Stimulated activated CD4-positive, alpha-beta T cell treated with anti-CD3 and anti-CD28 coated beads, Interleukin-4, amount 100 ng/mL, for 4 hours (primary cell): ENCODE results near the gene SLC35B4.
"Not testable (repeated sequence)": the region's sequence is repeated elsewhere in the genome, so short reads cannot be mapped to it uniquely, and the experiment has no call there.

ENCODE experiments used
- DNase-seq, 2 experiments: peaks; one replicate each; pipeline ENCODE4 v3.0.0-alpha.2; 2020

Gene SLC35B4

DNA sequence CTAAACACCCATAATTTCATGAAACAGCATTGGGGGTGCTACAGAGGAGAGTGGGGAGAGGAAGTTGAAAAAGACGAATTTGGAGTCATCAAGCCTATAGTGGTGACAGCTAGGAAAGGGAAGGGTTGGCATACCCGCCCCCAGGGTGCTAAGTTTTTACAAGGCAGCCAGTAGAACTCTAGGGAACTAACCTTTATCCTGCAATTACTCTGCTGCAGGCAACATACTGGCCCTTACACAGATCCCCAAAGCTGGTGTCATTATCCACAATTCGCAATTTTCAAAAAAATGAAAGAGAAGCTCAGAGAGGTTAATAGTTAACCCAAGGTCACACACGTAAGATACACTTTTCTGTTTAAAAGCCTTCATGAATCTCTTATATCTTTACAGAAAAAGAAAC is 14.2 kb upstream of the SLC35B4 start:
- DNase-seq, result no peak

DNA sequence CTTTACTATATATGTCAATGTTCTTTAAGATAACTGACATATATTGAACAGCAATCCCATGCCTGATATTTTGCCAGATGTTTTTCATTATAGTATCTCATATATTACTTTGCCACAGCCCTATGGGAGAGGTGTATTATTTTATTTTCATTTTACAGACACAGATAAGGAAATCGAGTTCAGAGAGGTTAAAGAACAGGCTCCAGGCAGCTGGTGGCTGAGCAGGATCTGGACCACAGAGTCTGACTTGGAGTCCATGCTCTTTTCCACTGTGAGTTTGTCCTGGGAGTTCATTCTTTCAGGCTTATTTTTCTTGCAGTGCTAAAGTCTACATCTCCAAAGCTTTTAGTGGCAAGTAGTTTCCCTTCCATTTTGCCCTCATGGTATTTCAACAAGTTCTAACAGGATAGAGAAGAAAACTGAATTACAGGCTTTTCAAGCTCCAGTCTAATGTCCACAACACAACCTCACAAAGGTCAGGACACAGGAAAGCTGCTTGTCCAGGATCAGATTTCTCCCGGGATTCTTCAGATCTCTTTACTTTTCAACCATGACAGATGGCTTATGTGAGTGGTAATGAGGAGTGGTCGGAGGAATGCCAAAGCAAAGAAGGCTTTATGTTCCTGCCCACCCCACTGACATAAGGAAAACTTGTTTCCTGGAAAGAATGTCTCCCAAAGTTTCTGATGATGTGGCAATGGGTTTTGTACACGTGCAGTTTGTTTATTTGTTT is 13.1 kb upstream of the SLC35B4 start:
- DNase-seq, result no peak

DNA sequence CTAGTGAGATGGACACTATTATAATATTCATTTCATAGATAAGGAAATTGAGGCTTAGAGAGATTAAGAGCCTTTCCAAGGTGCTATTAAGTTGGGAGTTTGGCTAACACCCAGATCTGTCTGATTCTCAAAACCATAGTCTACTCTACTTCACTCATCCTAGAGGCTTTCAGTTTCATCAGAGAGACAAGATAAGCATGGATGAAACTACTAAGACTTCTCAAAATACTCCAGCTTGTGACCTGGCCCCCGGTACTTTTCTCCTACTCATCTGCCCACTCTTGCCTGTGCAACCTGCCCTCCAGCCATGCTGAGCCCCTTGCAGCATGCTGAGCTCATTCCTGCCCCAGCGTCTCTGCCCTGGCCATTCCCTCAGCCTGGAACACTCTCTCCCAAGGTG is 12.2 kb upstream of the SLC35B4 start:
- no peak for DNase-seq

DNA sequence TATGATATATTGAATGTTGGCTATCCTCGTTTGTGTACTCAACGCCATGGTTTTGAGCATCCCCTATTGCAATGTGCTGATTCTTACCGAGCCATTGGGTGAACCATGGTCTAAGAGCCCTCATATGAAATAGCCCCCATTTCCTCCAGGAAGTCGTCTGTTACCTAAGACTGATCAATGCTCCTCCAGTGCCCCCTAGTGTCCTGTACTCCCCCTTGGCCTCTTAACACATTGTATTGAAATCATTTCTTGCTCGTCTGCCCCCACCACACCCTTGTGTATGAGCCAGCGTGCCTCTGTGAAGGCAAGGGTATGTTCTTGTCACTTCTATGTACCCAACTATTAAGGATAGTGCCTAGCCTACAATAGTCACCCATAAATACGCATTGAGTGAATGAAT is 11.2 kb upstream of the SLC35B4 start:
- peak; percentile 36 to 44 for DNase-seq

DNA sequence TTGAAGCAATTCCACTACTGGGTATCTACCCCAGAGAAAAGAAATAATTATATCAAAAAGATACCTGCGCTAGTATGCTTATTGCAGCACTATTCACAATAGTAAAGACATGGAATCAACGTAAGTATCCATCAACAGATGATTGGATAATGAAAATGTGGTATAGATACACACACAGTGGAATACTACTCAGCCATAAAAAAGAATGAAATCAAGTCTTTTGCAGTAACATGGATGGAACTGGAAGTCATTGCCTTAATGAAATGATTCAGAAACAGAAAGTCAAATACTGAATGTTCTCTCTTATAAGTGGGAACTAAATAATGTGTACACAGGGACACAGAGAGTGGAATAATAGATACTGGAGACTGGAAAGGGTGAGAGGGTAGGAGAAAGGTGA is 7.4 kb upstream of the SLC35B4 start:
- DNase-seq, result no peak

DNA sequence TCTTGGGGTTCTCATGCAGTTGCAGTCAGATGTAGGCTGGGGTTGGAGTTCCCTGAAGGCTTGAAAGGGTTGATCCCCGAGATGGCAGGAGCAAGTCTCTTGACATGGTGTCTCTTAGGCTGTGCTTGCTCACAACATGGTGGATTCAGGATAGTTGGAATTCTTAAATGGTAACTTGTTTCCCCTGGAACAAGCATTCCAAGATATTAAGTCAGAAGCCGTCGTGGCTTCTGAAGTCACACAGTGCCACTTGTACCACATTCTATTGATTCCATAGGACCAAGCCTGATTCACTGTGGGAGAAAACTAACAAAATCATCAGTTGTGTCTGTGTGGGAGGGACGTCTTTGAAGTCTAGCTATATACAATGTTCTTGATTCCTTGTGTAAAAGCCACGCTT is 3.5 kb upstream of the SLC35B4 start:
- no peak for DNase-seq

DNA sequence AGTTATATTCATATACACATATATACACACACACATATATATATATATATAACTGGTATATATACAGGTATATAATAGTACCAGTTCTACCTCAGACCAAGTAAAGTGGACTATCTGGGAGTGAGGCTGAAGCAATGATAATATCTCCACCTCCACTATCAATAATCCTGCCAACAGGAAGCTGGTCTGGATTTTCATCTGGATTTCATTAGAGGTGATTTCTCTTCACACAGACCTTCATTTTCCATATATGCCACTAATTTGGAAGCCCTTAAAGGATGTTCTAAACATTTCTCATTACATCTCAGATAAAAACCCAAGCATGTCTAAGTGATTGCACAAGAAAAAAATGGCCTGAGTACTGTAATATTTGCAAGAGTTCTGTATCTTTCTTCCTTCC is 1.7 kb upstream of the SLC35B4 start:
- DNase-seq, result no peak

DNA sequence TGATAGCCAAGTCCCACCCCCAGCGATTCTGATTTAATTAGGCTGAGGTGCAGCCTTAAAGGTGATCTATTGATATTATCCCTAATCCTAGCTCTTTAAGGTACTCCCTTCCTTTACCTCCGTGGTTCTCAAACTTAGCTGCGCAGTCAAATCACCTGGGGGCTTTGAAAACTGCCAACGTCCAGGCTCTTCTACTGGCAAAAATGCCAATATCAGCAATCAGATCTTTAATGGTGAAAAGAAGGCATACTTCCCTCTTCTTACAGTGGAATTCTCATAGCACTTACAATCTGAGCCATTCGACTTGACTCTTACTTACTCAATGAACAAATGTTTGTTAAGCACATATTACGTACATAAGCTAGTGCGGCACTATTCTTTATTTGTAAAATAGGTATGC is 704 bp upstream of the SLC35B4 start:
- no peak for DNase-seq

DNA sequence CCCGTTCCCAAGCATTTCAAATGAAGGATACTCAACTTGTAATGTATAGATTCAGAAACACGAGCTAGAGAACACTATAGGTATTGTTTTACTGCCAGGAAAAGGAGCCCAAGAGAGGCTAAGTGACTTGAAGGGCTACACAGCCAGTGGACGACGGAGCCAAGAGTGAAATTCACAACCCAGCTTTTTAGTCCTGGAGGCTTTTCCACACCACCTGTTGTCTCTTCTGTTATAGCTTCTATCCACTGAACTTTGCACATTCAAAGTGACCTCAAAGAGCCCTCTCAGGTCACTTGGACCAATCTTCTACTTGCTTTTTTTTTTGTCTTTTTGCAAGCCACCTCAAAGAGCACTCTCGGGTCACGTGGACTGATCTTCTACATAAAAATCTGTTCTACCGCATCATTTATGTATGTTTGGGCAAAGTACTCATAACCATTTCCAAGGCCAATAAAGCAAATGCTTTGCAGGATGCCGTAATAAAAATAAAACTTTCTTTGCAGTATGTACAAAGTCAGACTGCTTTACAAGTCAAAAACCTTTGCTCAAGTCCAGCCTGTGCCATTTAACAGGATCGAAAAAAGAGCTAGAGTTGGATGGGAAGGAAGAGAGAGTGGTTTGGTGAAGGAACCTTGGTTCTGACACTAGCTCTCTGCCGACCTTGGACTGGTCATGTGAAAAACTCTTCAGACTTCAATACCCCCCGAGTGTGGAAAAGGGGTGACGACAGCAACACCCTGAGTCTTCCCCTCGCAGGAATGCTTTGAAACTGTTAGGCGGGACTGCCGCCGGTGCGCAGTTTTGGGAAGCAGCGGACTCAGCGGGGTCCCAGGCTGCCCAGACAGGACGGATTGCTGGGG is 821 bp downstream of the SLC35B4 start:
- no peak for DNase-seq

DNA sequence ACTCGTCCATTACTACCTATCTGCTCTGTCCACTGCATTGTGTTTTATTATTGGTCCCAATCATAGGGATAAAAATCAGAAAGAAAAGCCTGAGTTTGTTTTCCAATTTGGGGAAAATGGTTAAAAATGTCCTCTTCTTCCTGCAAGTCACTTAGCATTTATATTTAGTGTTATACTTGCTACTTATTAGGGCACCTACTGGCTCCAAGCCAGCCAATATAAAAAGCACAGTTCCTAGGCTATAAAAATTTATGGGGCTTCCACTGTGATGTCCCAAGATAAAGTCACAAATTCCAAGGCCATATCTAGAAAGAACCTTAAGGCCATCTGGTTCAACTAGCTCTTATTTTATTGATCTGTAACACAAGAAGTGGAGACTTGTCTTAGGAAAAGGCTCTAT is 3.2 kb downstream of the SLC35B4 start:
- no peak for DNase-seq

DNA sequence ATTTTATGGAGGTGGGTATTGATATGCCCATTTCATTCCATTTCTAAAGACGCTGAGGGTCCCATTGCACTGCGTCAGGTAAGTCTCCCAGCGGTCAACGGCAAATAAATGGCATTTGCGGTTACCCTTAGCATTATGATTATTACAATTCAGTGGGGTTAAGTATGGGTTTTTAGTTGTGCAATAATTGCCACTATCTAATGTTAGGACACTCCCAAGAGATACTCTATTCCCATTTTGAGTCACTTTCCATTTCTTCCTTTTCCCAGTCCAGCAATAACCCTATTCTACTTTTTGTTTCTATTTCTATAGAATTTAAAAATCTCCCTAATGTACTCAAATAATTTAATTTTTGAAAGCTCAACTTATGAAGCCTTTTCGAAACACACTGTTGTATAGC is 4.0 kb downstream of the SLC35B4 start:
- no peak for DNase-seq

DNA sequence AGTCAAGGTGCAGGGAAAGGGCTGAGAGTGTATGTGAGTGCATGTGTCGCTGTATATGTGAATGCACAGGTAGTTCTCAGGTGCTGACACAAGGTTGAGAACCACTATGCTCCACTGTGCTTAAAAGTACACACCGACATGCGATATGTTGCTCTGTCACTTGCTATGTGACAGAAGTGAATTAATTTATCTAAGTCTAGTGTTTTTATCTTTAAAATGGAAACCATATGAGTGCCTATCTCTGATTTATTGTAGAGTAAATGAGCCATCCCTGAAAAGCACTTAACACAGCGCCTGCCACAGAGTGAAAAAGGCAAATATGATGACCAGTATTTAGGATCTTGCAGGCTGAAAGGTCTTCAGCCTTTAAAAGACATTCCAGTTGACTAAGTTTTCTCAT is 4.9 kb downstream of the SLC35B4 start:
- no peak for DNase-seq

DNA sequence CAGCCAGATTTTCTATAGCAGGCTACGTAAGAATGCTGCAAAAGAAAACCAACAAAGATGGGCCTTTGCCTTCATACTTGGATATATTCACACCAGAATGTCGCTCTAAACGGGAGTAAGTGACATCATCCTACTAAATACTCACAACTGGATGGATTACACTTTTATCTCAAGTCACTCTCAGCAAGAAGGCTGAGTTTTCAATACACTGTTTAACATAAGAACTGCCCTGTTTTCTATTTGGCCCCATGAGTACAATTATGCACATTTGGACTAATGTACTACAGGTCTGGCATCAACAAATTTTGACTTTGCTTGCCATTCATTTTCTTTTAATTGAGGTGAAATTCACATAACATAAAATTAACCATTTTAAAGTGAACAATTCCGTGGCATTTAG is 8.2 kb downstream of the SLC35B4 start:
- no peak for DNase-seq

DNA sequence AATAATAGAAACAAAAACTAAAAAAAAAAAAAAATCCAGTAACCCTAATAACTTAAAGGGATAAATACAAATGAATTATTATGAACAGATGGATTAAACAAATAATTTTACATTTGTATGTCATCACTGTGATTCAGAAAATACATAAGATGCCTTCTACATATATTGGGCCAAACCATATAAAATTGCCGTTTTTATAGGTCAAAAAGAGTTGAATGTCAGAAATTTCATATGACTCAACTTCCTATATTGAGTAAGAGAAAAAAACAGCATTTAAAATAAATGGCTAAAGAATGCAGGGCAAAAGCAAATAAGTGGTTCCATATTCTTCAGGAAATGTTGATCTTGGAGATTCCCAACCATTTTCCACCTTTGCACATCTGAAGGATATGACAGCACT is 9.4 kb downstream of the SLC35B4 start:
- no peak for DNase-seq

DNA sequence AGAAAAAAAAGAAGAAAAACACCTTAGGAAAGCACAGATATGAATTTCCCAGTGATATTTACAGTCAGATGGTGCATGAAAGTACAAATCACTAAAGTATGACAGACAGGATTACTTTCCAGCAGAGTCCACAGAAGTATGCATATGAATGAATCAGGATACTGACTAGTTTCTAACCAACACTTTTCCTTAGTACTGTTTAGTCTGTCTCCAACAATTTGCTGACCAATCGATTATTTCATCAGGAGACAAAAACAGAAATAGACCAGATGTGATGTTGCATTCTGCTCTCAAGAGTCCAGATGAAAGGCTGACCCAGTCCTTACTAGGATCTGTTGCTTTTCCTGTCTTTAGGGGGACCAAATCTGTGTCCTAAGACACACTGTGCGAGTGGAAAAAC is 14.6 kb downstream of the SLC35B4 start:
- no peak for DNase-seq

DNA sequence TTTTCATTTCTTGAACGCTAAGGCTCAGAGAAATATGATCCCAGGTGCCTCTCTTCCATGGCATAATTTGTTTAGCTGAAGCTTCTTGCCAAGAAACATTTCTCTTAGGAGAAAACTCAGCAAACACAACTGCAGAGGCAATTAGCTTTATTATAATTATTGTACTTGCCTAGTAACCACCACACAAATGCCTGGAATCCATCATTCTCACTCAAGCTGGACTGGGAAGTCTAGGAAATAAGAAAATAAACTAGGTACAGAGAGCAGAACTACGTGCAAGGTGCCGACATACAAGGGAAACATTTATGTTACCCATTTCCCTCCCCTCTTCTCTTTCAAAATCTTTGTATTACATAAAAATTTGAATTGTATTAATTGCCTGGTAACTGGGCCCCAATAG is 15.1 kb downstream of the SLC35B4 start:
- no peak for DNase-seq

DNA sequence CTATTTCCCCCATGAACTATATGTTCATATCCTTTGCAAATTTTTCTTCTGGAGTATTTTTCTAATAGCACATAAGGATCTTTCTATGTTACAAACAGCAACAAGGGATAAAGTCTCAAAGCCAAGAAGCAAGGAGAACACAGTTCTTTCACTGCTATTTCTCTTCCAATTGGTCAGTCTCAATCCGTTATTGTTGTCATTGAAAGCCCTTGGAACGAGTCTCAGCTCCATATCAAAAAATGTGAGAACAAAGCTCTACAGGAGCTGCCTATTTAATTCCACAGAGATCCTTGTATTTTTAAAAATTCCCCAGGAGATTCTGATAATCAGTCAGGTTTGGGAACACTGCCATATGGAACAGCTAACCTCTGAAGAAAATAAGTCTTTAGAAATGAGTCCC is 15.7 kb downstream of the SLC35B4 start:
- DNase-seq, result no peak

DNA sequence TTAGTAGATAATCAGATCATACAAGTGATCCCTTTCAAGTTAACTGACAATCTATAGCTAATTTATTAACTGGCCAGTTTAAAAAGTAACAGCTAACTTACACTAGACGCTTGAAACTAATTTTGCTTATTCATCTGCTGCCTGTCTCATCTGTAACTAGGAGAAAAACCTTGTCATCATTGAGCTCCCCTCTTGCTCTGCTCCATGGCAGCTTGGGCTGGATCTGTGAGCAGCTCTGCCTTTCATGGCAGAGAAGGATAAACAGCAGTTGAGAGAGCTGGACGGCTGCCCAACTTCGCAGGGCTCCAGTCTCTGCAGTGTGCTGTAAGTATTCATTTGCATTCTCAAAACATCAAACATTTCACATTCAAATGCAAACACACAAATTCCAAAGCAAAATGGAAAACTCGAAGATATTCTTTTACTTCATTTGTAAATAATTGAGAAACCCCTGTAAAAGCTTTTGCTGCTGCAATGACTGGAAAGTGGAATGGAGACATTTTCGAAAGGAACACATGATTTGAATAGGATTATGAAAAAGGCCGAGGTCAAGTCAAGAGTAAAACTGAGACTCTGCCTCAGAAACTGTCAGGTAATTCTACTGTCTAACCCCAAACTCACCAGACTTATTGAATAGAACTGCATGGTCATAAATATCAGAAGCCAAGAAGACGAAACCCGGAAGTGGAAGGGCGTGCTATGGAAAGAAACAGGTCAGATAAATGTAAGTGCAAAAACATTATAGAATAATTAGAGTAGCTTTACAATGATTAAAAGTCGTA is 17.6 kb downstream of the SLC35B4 start:
- no peak for DNase-seq

DNA sequence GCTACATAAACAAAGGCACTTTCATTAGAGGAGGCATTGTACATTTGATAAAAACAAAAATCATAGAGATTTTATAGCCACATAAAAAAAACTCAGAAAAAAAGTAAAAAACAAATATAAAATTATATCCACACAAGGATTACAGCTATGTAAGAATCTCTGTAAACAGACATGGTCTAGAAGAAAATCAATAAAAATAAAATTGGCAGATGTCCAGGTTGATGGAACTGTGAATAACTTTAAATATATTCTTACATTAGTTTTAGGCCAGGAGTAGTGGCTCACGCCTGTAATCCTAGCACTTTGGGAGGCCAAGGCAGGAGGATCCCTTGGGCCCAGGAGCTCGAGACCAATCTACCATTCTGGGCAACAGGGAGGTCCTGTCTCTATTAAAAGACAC is 19.2 kb downstream of the SLC35B4 start:
- no peak for DNase-seq

DNA sequence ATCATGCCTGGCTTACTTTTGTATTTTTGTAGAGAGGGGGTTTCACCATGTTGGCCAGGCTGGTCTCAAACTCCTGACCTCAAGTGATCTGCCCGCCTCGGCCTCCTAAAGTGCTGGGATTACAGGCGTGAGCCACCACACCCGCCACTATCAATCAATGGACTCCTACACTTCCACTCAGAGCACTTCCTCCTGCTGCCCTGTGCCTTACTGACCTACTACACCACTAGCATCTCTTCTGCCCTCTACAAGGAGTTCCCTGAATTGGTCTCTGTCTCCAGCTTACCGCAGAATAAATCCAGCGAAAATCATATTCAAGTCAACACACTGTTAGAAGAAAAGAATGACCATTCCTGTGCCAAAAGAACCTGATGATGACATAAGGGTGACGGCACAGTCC is 20.7 kb downstream of the SLC35B4 start:
- DNase-seq, result not testable (repeated sequence)

DNA sequence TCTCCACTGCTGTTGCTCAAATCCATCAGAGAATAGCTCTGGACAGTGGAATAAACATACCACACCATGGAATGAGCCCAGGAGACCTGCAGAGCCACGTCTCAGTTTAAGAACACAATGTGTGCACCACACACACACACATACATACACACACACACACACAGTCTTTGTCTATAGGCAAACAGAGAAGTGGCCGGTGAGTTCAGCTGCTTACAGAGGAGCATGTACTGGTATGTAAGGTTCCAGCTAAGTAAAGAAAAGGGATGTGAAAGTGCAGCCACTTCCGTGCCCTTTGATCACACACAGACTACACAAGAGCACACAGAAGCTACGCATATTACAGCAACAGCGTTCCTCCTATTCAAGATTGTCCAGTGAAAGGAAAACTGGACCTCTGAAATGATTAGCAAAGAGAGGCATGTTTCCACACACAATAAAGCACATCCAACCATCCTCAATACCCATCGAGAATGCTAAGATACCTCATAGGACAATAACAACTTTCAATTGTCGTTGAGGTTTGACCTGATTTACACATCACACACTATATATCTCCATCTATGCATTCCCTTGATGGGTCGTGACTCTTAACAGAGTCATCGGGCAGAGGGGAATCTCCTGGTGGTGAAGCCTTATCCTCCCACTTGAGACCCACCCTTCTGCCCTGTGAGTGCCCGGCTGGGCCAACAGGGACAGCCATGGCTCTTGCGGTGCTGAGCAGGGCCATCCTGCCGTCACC is 23.6 kb downstream of the SLC35B4 start:
- no peak for DNase-seq

DNA sequence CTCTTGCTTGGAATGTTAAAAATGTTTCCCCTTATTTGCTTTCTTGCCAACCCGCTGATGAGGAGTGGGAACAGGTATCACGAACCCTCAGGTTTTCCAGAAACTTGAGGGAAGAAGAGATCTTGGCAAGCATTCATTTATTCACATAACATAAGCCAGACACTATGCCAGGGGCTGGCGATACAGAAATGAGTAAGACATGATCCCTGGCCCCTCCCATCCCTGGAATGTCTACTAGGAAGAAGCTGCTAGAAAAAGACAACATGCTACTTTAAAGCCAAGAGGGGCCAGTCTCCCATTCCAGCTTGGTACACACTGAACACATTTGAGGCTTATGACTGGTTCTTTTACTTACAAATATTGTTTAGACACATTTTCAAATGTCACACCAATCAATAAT is 26.4 kb downstream of the SLC35B4 start:
- no peak for DNase-seq

DNA sequence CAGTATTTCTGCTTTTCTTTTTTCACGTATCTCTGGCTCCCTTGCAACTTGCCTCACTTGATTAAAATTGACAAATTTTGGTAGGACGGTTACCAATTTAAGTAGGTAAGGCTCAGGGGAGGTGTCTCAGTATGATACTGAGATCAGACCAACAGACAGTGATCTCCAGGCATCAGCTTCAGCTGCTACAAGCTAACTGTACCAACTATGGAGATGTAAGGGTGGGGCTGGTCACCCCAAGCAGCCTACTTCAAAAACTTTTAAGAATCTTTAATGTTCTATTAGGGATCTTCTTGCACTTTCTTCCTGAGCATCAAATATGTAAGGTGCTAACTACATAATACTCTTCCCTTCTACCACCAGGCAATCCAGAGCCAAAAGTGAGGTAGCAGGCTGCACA is 26.9 kb downstream of the SLC35B4 start:
- DNase-seq, result no peak
